ENCODE results near the gene HDAC9. TPM values are rescaled to one million over a fixed set of nuclear protein-coding genes. Genes with fewer than 3 reads are reported as not detected.

Gene HDAC9
- total RNA-seq, 1 donor from 2014 or later = 32.4 TPM

DNA sequence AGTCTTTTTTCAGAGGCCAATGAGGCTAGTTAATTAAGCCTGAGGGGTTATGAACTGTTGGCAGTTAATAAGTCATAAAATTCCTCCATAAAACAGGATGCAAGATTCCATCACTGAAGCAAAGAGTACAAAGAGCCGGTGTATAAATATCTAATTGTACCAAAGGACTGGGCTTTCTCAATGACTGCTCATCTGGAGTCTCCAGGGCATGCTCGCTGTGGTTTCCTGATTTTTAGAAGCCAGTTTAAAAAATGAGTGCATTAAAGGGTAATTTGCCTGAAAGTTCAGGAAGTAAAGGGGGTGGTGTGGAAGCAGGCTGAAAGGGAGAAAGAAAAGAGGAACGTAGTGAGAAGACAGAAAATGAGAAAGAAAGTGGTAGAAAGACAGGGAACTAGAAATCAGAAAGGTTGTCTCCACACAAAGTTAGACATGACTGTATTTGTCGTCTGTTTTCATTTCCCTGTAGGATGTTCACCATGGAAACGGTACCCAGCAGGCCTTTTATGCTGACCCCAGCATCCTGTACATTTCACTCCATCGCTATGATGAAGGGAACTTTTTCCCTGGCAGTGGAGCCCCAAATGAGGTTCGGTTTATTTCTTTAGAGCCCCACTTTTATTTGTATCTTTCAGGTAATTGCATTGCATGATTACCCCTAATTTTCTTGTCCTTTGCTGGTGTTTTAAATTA is 339.6 kb downstream of the HDAC9 start:
- no peak overlapping the region for H3K4me3 ChIP-seq
- H3K36me3 ChIP-seq = no peaks in the 10 kb centered on the region
- H3K27ac ChIP-seq = no peak overlapping the region
- TF ChIP-seq, protein P1, sequence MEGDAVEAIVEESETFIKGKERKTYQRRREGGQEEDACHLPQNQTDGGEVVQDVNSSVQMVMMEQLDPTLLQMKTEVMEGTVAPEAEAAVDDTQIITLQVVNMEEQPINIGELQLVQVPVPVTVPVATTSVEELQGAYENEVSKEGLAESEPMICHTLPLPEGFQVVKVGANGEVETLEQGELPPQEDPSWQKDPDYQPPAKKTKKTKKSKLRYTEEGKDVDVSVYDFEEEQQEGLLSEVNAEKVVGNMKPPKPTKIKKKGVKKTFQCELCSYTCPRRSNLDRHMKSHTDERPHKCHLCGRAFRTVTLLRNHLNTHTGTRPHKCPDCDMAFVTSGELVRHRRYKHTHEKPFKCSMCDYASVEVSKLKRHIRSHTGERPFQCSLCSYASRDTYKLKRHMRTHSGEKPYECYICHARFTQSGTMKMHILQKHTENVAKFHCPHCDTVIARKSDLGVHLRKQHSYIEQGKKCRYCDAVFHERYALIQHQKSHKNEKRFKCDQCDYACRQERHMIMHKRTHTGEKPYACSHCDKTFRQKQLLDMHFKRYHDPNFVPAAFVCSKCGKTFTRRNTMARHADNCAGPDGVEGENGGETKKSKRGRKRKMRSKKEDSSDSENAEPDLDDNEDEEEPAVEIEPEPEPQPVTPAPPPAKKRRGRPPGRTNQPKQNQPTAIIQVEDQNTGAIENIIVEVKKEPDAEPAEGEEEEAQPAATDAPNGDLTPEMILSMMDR (IDR thresholded peaks at IDR 0.05) = no peak
- TF ChIP-seq POLR2A (IDR thresholded peaks at IDR 0.05) (no peak), POLR2AphosphoS5 (IDR thresholded peaks at IDR 0.05; ENCODE audit: insufficient read depth in 1 of 2, low read depth in 1 of 2) (no peak)
- intact Hi-C loops (cut with DNase I) = no loop called here
- peaks cover 14% of the 10 kb centered on the region for H3K4me1 ChIP-seq
- H3K9me3 ChIP-seq = no peaks in the 10 kb centered on the region
- no peak for DNase-seq (ENCODE audit: extremely low spot score in 2 of 2)
- no peaks in the 10 kb centered on the region for H3K27me3 ChIP-seq

DNA sequence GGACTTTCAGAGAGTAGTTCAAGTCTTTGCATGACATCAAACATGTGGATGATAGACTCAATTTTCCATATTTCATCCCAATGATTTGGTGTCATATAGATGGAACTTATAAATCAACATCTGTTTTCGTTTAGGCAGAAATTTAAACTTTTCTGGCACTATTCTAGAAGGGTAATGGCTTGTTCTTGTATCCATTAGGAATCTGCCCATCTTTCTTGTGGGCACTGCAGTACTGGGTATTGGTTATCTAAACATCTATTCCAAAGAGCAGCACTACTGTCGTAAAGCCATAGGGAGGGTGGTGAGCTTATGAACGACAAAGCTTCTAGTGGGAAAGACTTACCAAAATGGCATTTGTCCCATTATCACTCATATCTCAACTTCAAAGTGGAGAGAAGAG is 348.4 kb downstream of the HDAC9 start:
- H3K4me1 ChIP-seq = no peaks in the 10 kb centered on the region
- TF ChIP-seq POLR2AphosphoS5 (IDR thresholded peaks at IDR 0.05; ENCODE audit: insufficient read depth in 1 of 2, low read depth in 1 of 2) = no peak
- TF ChIP-seq, protein P1 (IDR thresholded peaks at IDR 0.05) = no peak
- no peak for TF ChIP-seq POLR2A (IDR thresholded peaks at IDR 0.05)
- H3K9me3 ChIP-seq = no peaks in the 10 kb centered on the region
- no peaks in the 10 kb centered on the region for H3K27me3 ChIP-seq
- no peak for DNase-seq (ENCODE audit: extremely low spot score in 2 of 2)
- no peaks in the 10 kb centered on the region for H3K36me3 ChIP-seq
- intact Hi-C loops (cut with DNase I) = no loop called here
- H3K27ac ChIP-seq = no peak overlapping the region
- no peak overlapping the region for H3K4me3 ChIP-seq

DNA sequence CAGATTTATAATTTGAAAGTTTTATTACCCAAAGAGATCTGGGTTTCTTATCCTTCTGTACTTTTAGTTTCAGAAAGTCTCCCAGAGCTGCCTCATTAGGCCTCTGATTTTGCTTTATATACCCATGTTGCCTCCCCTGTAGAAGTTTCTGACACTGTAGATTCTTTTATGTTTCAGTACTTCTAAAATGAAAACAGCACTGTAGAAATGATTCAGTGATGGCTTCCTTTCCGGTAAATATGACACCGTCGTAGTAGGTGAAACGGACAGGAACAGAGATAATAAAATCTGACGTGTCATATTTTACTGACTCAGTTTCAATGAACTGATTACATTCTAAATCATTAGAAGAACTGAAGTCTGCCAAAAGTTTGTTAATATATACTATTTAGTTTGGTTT is 349.2 kb downstream of the HDAC9 start:
- H3K9me3 ChIP-seq = no peaks in the 10 kb centered on the region
- no peaks in the 10 kb centered on the region for H3K4me1 ChIP-seq
- H3K36me3 ChIP-seq = no peaks in the 10 kb centered on the region
- no peaks in the 10 kb centered on the region for H3K27me3 ChIP-seq
- DNase-seq (ENCODE audit: extremely low spot score in 2 of 2) = no peak
- intact Hi-C loops (cut with DNase I) = no loop called here
- H3K4me3 ChIP-seq = no peak overlapping the region
- H3K27ac ChIP-seq = no peak overlapping the region
- TF ChIP-seq, protein P1 (IDR thresholded peaks at IDR 0.05) = no peak
- TF ChIP-seq POLR2AphosphoS5 (IDR thresholded peaks at IDR 0.05; ENCODE audit: insufficient read depth in 1 of 2, low read depth in 1 of 2) (no peak), POLR2A (IDR thresholded peaks at IDR 0.05) (no peak)

DNA sequence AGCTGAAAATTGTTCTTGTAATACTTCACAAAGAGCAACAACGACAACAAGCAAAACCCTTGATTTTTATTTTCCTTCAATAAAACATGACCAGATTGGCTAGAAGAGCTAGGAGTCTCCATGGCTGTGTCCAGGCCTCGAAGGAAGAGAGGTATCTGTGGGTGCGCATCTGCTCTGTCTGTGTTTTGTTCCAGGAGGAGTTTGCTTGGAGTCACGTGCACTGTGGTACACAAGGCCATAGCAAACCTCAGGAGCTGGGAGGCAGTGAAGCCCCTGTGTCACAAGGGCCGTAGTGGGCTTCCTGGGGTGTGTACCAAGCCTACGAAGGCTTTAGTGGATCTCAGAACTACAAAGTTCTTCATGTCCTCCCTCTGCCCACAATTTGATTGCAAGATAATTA is 350.2 kb downstream of the HDAC9 start:
- intact Hi-C loops (cut with DNase I) = no loop called here
- H3K4me3 ChIP-seq = no peak overlapping the region

DNA sequence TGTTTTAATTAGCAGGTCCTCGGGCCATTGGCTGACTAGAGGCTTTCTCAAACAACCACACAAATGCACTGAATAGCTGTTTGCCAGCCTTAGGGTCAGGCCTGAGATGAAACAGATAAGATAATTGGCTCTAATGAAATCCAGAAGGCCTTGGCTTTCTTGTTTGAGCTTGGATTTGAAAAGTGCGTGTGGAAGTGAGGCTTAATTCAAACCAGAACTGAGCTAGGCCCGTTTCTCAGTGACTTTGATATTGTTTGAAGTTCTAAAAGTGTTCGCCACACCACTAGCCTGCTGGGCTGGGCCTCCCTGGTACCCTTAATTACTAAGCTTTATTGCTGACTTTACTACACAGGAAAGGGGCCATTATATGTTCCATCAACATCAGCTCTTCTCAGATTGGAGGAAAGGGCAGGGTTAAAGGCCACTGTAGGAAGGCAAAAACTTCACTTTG is 351.2 kb downstream of the HDAC9 start:
- Histone ChIP-seq H3K27ac (no peak overlapping the region), H3K4me1 (no peaks in the 10 kb centered on the region), H3K9me3 (no peaks in the 10 kb centered on the region), H3K36me3 (no peaks in the 10 kb centered on the region), H3K4me3 (no peak overlapping the region), H3K27me3 (no peaks in the 10 kb centered on the region)
- no peak for DNase-seq (ENCODE audit: extremely low spot score in 2 of 2)
- TF ChIP-seq POLR2A (IDR thresholded peaks at IDR 0.05) = no peak
- TF ChIP-seq, protein P1 (IDR thresholded peaks at IDR 0.05) = no peak
- no peak for TF ChIP-seq POLR2AphosphoS5 (IDR thresholded peaks at IDR 0.05; ENCODE audit: insufficient read depth in 1 of 2, low read depth in 1 of 2)
- intact Hi-C loops (cut with DNase I) = no loop called here

More for the DNA sequence above, 350.2 kb downstream of the HDAC9 start:
- H3K36me3 ChIP-seq = no peaks in the 10 kb centered on the region
- DNase-seq (ENCODE audit: extremely low spot score in 2 of 2) = no peak
- no peaks in the 10 kb centered on the region for H3K27me3 ChIP-seq
- no peaks in the 10 kb centered on the region for H3K9me3 ChIP-seq
- TF ChIP-seq, protein P1 (IDR thresholded peaks at IDR 0.05) = no peak
- TF ChIP-seq POLR2AphosphoS5 (IDR thresholded peaks at IDR 0.05; ENCODE audit: insufficient read depth in 1 of 2, low read depth in 1 of 2) (no peak), POLR2A (IDR thresholded peaks at IDR 0.05) (no peak)
- no peaks in the 10 kb centered on the region for H3K4me1 ChIP-seq
- H3K27ac ChIP-seq = no peak overlapping the region

Data from vagina (tissue), 2 donors.